Astrocyte of the cerebellum (primary cell): ENCODE measurements around the gene GRIN3A.

Experiments
- DNase-seq: peaks from one replicate; pipeline ENCODE4 v3.0.0-alpha.2; 2011; ENCODE audit warnings: low read depth
- H3K4me3 ChIP-seq: 2 replicates; pipeline ENCODE4 v1.5.1; 2011; ENCODE audit warnings: mild to moderate bottlenecking, low read depth, low read length, moderate library complexity
- in situ Hi-C: cut with HindIII; loops from 2 replicates; pipeline ENCODE4 v1.10.0; 2017; ENCODE audit warnings: low sequenced_read_pairs
- TF ChIP-seq, protein P1 (sequence below): IDR thresholded peaks from 2 replicates; pipeline ENCODE4 v1.5.1; 2012; ENCODE audit warnings: low read length, low read depth, moderate library complexity, mild to moderate bottlenecking; ENCODE audit errors: missing control alignments

The GRIN3A gene

DNA sequence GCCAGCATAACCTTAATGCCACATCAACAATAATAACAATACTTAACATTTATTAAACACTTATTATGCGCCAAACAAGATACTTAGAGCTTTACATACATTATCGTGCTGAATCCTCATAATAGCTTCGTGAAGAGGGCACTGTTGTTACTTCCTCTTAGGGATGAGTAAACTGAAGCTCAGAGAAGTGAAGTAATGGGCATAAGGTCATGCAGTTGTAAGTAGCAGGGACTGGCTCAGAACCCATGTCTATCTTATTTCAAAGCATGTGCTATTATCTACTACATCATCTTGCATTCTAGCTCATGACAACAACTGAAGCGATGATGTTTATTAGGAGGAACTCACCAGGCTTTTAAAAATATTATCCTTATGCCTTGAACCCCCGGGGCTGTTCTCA is 108.8 kb downstream of the GRIN3A start:
- H3K4me3 ChIP-seq = no peak overlapping the region
- in situ Hi-C loops = loop anchor here (5.0 kb wide), 1 partner anchor 43 kb away; no protein-coding TSS in a partner anchor
- TF ChIP-seq, protein P1, sequence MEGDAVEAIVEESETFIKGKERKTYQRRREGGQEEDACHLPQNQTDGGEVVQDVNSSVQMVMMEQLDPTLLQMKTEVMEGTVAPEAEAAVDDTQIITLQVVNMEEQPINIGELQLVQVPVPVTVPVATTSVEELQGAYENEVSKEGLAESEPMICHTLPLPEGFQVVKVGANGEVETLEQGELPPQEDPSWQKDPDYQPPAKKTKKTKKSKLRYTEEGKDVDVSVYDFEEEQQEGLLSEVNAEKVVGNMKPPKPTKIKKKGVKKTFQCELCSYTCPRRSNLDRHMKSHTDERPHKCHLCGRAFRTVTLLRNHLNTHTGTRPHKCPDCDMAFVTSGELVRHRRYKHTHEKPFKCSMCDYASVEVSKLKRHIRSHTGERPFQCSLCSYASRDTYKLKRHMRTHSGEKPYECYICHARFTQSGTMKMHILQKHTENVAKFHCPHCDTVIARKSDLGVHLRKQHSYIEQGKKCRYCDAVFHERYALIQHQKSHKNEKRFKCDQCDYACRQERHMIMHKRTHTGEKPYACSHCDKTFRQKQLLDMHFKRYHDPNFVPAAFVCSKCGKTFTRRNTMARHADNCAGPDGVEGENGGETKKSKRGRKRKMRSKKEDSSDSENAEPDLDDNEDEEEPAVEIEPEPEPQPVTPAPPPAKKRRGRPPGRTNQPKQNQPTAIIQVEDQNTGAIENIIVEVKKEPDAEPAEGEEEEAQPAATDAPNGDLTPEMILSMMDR = no peak
- no peak for DNase-seq

DNA sequence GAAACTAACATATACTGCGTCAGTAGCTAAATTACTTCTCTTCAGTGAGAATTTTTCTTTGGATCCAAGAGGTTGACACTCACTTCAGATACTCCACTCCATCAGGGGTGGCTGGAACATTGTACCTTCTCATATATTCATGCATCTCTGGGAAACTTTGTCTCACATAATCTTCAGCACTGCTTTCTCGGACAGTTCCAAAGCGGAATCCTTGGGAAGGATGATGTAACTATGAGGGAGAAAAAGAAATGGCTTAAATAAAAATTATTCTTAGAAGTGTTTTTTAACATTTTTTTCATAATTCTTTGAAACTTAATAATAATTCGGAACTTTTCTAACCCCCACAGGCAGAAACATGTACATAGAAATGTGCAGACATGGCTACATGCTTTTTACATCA is 110.3 kb downstream of the GRIN3A start:
- no peak overlapping the region for H3K4me3 ChIP-seq
- DNase-seq = no peak
- in situ Hi-C loops = no loop called here
- TF ChIP-seq, protein P1 = no peak

DNA sequence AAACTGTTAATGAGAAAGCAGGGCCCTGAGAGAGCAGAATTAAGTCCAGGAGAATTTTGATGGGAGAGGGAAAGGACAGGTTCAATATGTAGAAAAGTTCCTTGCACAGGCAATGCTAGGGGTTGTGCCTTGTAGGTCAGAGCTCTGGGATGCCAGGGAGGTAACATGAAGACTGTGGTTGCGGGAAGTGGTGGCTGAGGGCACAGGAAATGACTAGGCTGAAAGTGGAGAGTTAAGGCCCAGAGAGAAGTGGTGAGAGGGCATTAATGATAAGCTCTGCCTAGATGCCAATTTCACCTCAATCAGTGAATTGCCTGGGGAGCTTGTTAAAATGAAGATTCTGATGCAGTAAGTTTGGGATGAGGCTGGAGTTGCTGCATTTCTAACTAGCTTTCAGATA is 112.2 kb downstream of the GRIN3A start:
- H3K4me3 ChIP-seq = no peak overlapping the region
- in situ Hi-C loops = no loop called here
- TF ChIP-seq, protein P1 = no peak
- no peak for DNase-seq

DNA sequence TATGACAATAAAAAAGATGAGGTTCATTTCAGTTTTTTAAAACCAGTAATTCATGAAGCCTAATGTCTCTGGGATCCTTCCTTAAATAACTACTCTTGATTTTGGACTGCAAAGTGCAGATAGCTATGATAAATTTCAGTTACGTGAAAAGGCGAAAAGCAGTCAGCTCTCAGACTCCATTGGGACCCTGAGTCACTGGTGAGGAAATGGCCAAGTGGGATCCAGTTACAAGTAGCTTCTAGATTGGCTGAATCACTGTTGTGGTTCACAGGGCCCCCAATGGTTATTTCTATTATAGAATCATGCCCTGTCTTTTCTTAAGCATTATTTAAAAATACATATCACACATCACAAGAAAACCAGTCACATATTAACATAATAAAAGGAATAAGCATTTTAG is 112.6 kb downstream of the GRIN3A start:
- H3K4me3 ChIP-seq = no peak overlapping the region
- in situ Hi-C loops = no loop called here
- TF ChIP-seq, protein P1 = no peak
- DNase-seq = no peak

DNA sequence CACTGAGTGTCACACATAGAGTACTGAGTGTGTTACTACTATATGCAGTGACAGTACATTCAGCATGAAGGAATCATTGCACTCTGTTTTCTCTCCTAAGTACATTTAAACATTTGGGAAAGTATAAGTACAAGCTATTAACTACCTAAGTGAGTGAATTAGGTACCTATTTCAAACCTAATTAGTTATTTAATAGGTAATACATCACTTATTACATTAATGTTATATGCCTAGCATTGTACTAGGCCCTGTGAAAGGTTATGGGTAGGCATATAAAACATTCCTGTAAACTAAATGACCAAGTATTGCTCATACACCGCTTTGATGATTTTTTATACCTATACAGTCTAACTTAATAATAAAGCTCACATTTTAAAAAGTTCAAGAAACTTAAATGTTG is 118.0 kb downstream of the GRIN3A start:
- H3K4me3 ChIP-seq = no peak overlapping the region
- DNase-seq = no peak
- in situ Hi-C loops = no loop called here
- TF ChIP-seq, protein P1 = no peak

DNA sequence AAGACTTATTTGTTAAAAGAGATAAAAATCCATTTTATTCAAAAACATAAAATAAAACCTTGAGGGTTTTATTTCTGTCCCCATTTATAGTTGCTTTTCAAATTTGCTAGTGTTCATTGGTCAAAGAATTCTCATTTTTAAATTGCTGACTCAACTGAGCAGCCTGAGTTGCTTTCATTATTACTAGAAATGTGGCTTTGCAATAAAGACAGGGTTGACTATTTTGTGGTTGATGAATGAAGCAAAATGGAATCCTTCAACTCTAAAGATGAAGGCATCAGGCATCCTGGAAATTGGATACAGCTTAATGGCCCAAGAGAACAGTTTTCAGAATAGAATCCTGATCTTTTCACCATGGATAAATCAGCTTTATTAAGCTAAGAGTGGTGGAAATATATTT is 119.7 kb downstream of the GRIN3A start:
- TF ChIP-seq, protein P1 = no peak
- in situ Hi-C loops = no loop called here
- DNase-seq = no peak
- H3K4me3 ChIP-seq = no peak overlapping the region

DNA sequence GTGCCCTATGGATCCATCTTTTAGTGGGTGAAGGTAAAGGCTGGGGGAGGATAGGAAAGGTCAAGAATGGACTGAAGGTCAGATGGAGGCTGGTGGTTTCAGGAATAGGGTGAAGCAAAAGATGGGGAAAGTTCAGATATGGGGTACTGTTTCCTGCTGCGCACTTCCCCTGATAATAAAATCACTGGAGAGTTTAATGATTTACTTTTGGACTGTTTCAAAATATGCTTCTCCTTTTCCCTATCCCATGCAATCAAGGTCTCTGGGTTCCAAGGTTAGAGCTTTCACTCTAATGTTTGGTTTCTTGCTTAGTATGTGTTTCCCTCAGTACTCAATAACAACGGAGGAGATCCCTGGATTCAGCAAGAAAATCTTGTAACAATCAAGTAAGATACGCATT is 132.9 kb downstream of the GRIN3A start:
- TF ChIP-seq, protein P1 = no peak
- H3K4me3 ChIP-seq = no peak overlapping the region
- no peak for DNase-seq
- in situ Hi-C loops = no loop called here
